Panc1 (cell line): Measurements from ENCODE around the gene OLFML2A.

Source experiments
- POLR2AphosphoS5 ChIP-seq: IDR thresholded peaks from 2 replicates; pipeline ENCODE4 v1.6.1; 2012; ENCODE audit warnings: mild to moderate bottlenecking, low read depth, low read length, moderate library complexity
- TCF7L2 ChIP-seq: IDR thresholded peaks from 2 replicates; pipeline ENCODE4 v1.6.1; 2011; ENCODE audit warnings: mild to moderate bottlenecking, low read depth, low read length, inconsistent platforms
- TF ChIP-seq, protein P1 (sequence below): fragments of 450-650 bp; IDR thresholded peaks from 2 replicates; pipeline ENCODE4 v1.5.1; 2017; ENCODE audit warnings: mild to moderate bottlenecking
- TF ChIP-seq, protein P2 (sequence below), 2 experiments: IDR thresholded peaks; 2 replicates each; pipeline ENCODE4 v1.6.1; 2011 to 2012; ENCODE audit warnings: low read depth in 2 of 2, control low read depth in 1 of 2, low read length in 1 of 2, mild to moderate bottlenecking in 1 of 2, moderate library complexity in 1 of 2; ENCODE audit not compliant: insufficient read depth in 1 of 2

DNA sequence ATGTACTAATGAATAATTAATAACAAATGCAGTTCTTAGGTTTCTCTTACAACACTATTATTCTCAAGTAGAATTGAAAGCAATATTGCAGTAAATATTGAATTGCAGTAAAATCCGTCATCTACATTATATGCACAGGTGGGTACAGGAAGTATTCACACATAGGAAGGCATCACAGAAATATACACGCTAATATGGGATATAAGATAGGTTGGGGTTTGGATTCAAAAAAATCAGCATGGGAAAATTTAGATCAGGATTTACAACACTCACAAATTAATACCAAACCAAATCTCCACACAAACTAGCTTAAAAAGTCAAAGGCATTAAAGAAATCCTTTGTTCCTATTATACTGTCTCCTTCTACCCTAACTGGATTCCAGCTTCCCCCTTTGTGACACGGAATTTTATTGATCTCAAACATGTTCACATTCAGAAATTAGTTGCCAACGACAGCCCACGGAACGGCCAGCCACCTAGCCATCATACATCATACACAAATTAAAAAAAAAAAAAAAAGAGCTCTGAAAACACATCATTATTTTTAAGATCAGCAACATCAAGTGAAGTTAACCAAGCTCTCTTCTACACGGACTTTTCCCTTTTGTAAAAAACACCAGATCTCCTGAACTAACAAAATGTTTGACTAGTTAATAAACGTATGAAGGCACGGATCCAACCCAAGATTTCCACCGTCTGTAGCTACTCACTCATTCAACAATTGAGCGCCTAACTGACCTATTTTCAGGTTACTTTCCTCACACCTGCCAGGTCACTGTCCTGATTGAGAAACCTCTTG, 8.0 kb upstream of the OLFML2A start:
- TF ChIP-seq, protein P1, sequence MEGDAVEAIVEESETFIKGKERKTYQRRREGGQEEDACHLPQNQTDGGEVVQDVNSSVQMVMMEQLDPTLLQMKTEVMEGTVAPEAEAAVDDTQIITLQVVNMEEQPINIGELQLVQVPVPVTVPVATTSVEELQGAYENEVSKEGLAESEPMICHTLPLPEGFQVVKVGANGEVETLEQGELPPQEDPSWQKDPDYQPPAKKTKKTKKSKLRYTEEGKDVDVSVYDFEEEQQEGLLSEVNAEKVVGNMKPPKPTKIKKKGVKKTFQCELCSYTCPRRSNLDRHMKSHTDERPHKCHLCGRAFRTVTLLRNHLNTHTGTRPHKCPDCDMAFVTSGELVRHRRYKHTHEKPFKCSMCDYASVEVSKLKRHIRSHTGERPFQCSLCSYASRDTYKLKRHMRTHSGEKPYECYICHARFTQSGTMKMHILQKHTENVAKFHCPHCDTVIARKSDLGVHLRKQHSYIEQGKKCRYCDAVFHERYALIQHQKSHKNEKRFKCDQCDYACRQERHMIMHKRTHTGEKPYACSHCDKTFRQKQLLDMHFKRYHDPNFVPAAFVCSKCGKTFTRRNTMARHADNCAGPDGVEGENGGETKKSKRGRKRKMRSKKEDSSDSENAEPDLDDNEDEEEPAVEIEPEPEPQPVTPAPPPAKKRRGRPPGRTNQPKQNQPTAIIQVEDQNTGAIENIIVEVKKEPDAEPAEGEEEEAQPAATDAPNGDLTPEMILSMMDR = no peak
- TF ChIP-seq POLR2AphosphoS5 (no peak), TCF7L2 (no peak)
- TF ChIP-seq, protein P2, sequence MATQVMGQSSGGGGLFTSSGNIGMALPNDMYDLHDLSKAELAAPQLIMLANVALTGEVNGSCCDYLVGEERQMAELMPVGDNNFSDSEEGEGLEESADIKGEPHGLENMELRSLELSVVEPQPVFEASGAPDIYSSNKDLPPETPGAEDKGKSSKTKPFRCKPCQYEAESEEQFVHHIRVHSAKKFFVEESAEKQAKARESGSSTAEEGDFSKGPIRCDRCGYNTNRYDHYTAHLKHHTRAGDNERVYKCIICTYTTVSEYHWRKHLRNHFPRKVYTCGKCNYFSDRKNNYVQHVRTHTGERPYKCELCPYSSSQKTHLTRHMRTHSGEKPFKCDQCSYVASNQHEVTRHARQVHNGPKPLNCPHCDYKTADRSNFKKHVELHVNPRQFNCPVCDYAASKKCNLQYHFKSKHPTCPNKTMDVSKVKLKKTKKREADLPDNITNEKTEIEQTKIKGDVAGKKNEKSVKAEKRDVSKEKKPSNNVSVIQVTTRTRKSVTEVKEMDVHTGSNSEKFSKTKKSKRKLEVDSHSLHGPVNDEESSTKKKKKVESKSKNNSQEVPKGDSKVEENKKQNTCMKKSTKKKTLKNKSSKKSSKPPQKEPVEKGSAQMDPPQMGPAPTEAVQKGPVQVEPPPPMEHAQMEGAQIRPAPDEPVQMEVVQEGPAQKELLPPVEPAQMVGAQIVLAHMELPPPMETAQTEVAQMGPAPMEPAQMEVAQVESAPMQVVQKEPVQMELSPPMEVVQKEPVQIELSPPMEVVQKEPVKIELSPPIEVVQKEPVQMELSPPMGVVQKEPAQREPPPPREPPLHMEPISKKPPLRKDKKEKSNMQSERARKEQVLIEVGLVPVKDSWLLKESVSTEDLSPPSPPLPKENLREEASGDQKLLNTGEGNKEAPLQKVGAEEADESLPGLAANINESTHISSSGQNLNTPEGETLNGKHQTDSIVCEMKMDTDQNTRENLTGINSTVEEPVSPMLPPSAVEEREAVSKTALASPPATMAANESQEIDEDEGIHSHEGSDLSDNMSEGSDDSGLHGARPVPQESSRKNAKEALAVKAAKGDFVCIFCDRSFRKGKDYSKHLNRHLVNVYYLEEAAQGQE (IDR thresholded peaks at IDR 0.05; ENCODE audit: insufficient read depth in 1 of 2, low read depth in 2 of 2, low read length in 1 of 2) = no peak
